NCI-H82 treated with DMSO at 0.1 percent for 48 hours (cell line): Measurements from ENCODE around the gene ERC1.

Experiments used
- DNase-seq: peaks from one replicate; lab custom pipeline; 2025; ENCODE audit not compliant: unreplicated experiment; lab: John Stamatoyannopoulos, UW

The ERC1 gene

DNA sequence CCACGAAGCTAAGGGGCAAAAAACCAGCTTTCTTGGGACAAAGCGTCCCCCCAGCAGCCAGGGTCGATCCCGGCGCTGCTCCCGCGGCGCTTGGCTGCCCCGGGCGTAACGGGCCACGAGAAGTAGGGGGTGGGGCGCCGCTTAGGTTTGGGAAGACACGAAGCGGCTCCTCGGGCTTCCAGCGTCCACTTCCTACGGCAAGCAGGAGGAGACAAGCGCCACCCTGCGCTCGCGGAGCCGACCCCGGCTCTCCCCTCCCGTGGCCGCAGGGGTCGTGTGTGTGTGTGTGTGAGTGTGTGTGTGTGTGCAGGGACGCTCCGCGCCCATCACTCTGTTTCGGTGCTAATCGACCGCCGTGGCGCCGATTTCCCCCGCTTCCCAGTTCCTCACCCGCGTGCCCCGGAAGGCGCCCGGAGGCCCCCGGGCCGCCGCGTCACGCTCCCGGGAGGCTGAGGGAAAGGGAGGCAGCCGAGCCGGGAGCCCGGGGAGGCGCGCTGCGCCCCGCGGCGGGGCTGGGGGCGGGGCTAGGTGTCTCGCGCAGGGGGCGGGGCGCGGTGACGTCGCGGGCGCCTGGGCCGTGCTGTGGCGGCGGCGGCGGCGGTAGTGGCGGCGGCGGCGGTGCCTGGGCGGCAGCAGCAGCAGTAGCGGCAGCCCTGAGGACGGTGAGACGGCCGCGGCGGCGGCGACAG, at the start of gene ERC1:
TSS of gene ERC1 (plus strand) at position 563 of the 689 bp plus-strand sequence. CDS start 36,681 bp downstream, outside the sequence.
- peak; percentile 44 for DNase-seq

DNA sequence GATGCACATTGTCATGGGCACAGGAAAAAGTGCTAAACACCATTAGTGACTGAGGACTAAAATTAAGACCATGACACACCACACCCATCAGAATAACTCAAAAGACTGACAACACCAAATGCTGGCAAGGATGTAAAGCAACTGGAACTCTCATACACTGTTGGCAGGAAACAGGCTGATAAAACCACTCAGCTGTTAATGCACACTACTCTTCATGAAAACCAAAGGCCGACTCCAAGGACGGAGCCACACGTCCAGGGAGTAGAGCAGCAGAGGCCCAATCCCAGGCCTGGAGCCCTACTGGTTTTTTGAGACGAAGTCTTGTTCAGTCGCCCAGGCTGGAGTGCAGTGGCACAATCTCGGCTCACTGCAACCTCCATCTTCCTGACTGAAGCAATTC, 48.0 kb upstream of the ERC1 start:
- DNase-seq: no peak

DNA sequence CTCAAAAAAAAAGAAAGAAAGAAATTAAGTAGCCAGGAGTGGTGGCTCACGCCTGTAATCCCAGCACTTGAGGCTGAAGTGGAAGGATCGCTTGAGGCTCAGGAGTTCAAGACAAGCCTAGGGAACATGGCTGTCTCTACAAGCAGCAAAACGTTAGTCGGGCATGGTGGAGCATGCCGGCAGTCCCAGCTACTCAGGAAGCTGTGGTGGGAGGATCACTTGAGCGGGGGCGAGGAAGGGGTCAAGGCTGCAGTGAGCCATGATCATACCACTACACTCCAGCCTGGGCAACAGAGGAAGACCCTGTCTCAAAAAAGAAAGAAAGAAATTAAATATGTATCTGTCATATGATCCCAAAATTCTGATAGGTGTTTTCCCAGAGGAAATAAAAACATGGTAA, 46.8 kb upstream of the ERC1 start:
- no peak for DNase-seq

GRCh38 chr12:946212-946611, 44.8 kb upstream of the ERC1 start:
- no peak for DNase-seq

DNA sequence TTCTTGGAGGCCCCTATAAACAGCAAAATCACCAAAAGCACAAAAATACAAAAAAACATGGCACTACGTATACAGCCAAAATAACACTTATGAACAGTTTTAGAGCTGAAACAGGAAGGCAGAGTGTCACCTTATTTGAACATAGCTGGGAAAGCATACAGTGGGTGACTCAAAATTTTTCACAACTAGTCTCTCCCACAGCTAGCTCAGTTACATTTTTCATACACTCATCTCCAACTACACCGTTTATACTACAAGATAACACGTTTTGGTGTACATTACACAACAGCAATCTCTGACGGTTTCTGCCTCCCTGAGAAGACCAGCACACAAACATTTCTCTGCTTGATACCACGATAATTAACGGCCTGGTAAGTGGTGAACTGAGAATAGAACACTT, 44.4 kb upstream of the ERC1 start:
- DNase-seq: no peak

DNA sequence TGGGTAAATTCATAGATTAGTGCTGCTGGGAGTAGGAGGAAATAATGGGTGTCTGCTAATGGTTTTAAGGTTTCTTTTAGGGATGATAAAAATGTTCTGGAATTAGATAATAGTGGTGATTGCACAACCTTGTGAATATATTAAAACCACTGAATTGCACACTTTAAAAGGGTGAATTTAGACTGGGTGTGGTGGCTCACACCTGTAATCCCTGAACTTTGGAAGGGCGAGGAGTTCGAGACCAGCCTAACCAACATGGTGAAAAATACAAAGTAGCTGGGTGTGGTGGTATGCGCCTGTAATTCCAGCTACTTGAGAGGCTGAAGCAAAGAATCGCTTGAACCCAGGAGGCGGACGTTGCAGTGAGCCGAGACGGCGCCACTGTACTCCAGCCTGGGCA, 42.8 kb upstream of the ERC1 start:
- DNase-seq: no peak

DNA sequence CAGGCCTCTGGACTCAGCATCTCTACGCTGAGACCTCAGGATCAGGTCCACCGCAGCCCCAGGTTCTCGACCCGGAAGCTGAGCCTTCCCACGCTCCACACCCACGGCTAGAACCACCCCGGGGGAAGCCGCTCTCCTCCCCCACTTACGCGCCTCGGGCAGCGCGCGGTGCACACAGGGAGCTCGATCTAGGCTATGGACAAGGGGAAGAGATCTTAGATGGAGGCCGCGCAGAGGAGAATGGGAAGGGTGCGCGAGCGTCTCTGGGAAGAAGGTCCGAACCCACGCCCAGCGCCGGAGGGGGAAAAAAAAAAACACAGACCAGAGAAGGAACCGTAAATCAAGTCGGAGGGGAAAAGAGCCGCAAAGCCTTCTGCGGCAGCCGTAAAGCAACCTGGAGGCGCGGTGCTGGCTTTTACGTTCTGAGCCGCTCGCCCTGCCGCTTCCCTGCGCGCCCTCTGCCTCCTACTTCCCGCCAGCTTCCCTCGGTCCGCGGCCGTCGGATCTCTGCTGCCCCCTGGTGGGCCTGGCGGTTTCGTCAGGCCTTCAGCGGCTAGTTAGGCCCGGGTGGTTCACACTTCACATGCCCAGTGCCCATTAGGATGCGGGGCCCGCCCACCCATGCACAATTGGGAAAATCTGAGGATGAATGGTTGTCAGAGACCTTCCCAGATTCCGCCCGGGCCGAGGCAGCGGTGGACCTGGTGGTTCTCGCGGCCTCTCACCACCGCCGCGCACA, 41.4 kb upstream of the ERC1 start, which contains the start of gene RAD52:
TSS of gene RAD52 (minus strand) at position 242 of the 739 bp plus-strand sequence. CDS start 16,636 bp downstream, outside the sequence.
- peak; percentile 99 for DNase-seq

DNA sequence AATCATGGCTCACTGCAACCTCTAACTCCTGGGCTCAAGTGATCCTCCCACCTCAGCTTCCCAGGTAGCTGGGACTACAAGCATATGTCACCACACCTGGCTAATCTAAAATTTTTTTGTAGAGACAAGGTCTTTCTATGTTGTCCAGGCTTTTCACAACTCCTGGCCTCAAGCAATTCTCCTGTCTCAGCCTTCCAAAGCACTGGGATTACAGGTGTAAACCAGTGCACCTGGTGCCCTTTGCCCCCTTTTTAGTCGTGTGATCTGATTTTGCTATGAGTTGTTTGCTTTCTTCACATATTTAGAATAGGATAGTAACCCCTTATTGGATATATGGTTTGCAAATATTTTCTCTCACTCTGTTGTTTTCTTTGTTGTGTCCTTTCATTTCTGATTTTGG, 39.8 kb upstream of the ERC1 start:
- DNase-seq: no peak

DNA sequence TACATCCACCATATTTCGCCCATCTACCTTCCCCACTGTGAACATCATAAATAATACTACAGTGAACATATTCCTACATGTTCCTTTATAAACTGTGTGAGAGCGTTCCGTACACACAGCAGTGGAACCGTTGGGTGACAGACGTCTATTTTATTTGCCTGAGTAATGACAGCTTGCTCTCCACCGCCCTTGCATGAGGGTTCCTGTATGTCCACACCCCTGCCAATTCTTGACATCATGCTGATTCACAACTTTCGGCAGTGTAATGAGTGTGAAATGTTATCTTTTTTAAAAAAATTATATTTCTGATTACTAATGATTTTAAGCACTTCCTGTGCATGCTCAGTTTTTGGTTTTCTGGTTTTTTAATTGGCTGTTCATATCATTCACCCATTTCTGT, 37.2 kb upstream of the ERC1 start:
- DNase-seq: no peak

GRCh38 chr12:954741-955140, 36.3 kb upstream of the ERC1 start:
- no peak for DNase-seq

GRCh38 chr12:955939-956338, 35.1 kb upstream of the ERC1 start:
- DNase-seq: no peak

DNA sequence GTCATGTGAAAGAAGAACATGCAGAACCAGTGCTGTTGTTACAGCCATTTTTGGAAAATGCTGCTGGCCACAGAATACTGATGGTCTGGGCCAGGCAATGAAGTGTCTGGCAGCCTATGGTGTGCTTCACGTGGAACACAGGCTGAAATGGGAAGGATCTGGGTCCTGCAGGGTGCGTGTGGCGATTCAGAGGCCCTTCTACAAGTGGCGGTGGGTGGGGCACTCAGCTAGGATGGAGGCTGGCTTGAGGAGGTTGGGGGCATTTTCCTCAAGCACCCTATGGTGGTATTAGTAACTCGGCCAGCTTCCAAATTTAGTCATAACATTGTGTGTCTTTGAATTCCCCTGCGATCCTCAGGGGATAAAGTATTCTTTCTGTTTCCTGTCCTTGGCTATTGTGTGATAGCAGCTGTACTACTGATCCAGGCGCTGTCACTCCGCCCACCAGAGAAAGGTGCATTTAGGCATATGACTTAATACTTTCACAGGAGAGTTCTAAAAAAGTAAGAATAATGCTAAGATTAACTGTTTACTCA, 32.4 kb upstream of the ERC1 start:
- no peak for DNase-seq

DNA sequence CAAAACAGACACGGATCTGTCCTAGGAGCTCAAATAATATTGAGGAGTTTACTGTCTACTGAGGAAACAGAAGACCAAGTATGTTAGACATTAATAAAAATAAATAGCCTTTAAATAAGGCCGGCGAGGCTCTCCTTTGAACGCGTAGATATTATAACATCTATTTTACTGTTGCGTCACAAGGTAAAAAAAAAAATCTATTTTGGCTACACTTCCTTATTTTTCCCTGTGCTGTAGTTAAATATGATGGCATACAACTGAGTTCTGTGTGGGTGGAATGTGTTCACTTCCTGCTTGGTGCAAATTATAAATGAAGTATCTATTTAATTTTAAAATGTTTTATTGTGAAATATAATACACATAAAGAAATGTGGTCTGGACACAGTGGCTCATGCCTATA, 24.3 kb upstream of the ERC1 start:
- no peak for DNase-seq

- no peak for DNase-seq
These were observed 23.4 kb upstream of the ERC1 start for GRCh38 chr12:967641-968040.

GRCh38 chr12:968545-968944, 22.5 kb upstream of the ERC1 start:
- no peak for DNase-seq

DNA sequence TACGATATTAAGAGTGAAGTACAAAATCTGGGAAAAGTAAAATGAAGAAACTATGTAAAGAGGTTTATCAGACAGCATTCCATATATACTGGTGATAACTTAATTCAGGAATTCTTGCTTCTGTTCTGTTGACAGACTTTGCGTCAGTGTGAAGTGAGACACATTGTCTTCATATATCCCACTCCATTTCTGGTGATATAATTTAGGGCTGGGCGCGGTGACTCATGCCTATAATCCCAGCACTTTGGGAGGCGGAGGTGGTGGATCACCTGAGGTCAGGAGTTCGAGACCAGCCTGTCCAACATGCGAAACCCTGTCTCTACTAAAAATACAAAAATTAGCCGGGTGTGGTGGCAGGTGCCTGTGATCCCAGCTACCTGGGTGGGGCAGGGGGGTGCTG, 21.2 kb upstream of the ERC1 start:
- DNase-seq: no peak

GRCh38 chr12:971991-972390, 19.0 kb upstream of the ERC1 start:
- no peak for DNase-seq

- no peak for DNase-seq
These were observed 16.7 kb upstream of the ERC1 start for GRCh38 chr12:974271-974862.

DNA sequence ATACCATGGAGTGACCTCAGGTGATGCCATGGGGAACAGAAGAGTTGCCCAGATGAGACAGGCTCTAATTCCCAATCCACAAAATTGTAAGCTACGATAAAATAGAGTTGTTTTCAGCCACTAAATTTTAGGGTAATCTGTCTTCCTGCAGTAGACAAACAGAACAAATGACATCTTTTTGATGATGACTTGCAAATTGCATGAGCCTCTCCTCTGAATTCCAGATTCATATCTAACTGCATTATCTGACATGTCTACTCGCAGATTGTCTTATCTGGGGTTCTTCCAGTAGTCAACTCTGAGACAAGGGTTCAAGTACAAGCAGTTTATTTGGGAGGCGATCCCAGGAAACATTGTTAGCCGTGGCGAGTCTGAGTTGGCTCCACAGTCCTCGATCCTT, 14.4 kb upstream of the ERC1 start:
- DNase-seq: no peak

DNA sequence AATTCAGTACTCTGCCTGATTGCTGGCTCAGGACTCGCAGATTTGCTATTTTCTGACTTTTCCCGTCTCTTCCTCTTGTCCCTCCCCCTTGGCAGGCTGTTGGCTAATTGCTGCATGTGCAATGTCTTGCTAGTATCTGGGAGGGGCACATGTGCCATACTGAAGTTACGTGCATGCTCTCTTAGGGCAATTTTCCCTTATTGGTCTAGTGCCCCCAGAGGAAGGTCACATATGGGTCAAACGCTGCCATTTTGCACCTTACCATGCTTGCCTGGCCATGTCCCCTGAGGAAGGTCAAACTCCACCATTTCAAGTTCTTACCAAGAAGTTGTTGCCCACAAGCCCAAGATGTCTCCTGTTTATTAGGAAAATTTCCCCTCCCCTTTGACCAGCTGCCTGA, 13.9 kb upstream of the ERC1 start:
- DNase-seq: no peak

DNA sequence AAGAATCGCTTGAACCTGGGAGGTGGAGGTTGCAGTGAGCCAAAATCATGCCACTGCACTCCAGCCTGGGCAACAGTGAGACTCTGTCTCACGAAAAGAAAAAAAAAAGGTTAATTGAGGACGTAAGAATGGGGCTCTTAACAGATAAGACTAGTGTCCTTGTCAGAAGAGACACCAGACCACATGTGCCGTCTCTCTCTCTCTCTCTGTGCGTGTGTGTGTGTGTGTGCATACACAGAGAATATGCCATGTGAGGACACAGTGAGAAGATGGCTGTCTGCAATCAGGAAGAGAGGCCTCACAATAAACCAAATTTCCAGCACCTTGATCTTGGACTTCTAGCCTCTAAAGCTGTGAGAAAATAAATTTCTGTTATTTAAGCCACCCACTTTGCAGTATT, 11.7 kb upstream of the ERC1 start:
- DNase-seq: no peak
